ENCODE results near the gene PTPRG. TPM values are rescaled to one million over a fixed set of nuclear protein-coding genes. Genes with fewer than 3 reads are reported as not detected.

Gene PTPRG
- total RNA-seq, 1 experiment from 2014 or later = 69.3 TPM

DNA sequence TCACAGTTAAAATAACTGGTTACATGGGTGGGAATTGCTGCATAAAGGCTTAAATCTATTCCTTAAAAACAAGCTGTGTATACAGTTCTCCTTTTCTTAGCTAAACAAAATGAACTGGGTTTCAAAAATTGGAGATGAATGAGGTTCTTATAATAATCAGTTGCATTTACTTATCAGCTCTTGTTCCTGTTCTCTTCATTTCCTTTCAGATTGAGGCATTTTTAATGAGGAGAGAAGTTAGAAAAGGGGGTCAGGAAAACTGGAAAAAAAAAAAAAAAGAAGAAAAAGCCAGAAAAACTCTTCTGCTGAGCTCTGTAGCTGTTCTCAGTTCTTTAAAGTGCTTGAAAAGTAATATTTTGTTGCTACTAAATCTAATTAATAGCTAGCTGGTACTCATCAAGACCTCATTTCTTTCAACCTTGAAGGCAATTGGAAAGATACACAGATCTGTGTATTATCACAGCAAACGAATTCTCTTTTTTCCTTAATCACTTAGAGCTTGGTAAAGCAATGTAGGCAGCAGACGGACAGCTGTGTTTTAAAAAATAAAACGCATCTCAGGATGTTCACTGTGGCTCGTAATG, 32.2 kb downstream of the PTPRG start:
- Histone ChIP-seq H3K56ac (ENCODE audit: insufficient read length, low read depth, low read length) (no peak overlapping the region), H3K9me3 (ENCODE audit: control insufficient read depth, low read depth, low read length) (no peaks in the 10 kb centered on the region), H2AK5ac (ENCODE audit: insufficient read length, low read length) (no peak overlapping the region), H3T11ph (ENCODE audit: low read length) (no peak overlapping the region), H2BK15ac (ENCODE audit: low read depth, low read length) (no peak overlapping the region), H3K4ac (ENCODE audit: low read depth, low read length) (no peak overlapping the region), H3K14ac (ENCODE audit: insufficient read depth, low read length) (no peak overlapping the region), H3K79me2 (ENCODE audit: insufficient read depth, low read length) (peaks cover 75% of the 10 kb centered on the region), H3K4me1 (ENCODE audit: insufficient read depth, low read length) (peaks cover 29% of the 10 kb centered on the region), H3K27ac (ENCODE audit: insufficient read length, low read depth, low read length) (no peak overlapping the region), H3K79me1 (ENCODE audit: insufficient read depth, low read depth, low read length, poor library complexity, severe bottlenecking) (peaks cover 15% of the 10 kb centered on the region), H2BK20ac (ENCODE audit: low read depth, low read length, poor library complexity, severe bottlenecking) (no peak overlapping the region), H4K20me1 (ENCODE audit: control insufficient read depth, insufficient read depth, insufficient read length) (no peaks in the 10 kb centered on the region), H3K23me2 (ENCODE audit: insufficient read length, low read depth, low read length, poor library complexity, severe bottlenecking) (no peaks in the 10 kb centered on the region), H2AFZ (ENCODE audit: low read length) (no peak overlapping the region), H3K4me2 (ENCODE audit: insufficient read depth, insufficient read length, low read length) (no peak overlapping the region), H2BK12ac (ENCODE audit: insufficient read length, low read depth, low read length) (no peak overlapping the region), H3K18ac (ENCODE audit: insufficient read length, low read depth, low read length) (no peak overlapping the region), H4K8ac (replicated peaks; ENCODE audit: insufficient read length, low read depth, low read length) (no peak overlapping the region), H2BK5ac (ENCODE audit: insufficient read length, low read length) (no peak overlapping the region), H2BK120ac (ENCODE audit: low read depth, low read length, poor library complexity, severe bottlenecking) (no peak overlapping the region), H4K91ac (ENCODE audit: insufficient read length, low read depth, low read length) (no peak overlapping the region), H3K9ac (ENCODE audit: extremely low read depth, insufficient read length, low read length) (no peak overlapping the region), H3K23ac (ENCODE audit: insufficient read length, low read depth, low read length) (no peak overlapping the region), H3K27me3 (ENCODE audit: insufficient read depth, low read length) (no peaks in the 10 kb centered on the region), H4K5ac (ENCODE audit: insufficient read length, low read depth, low read length) (no peak overlapping the region)
- H3K4me3 Mint-ChIP-seq = no peak overlapping the region
- no peak overlapping the region; a peak in 1 of 7 replicates for H3K27ac Mint-ChIP-seq
- no CpG with 5 or more reads among the region's 4 CpGs for WGBS (ENCODE audit: extremely low coverage, insufficient read length, low lambda C conversion rate)
- H3K9me3 Mint-ChIP-seq = no peaks in the 10 kb centered on the region
- H3K36me3 Mint-ChIP-seq (ENCODE audit: insufficient read depth in 1 of 3, low read depth in 3 of 3) = peaks cover 7 to 13% (median 8%) of the 10 kb centered on the region in 3 experiments; a peak in 6 of 7 replicates
- H3K4me1 Mint-ChIP-seq = peaks cover 53 to 67% of the 10 kb centered on the region in 2 experiments
- no peak for DNase-seq
- no peaks in the 10 kb centered on the region for H3K27me3 Mint-ChIP-seq (ENCODE audit: low read depth)
- TF ChIP-seq, protein P1, sequence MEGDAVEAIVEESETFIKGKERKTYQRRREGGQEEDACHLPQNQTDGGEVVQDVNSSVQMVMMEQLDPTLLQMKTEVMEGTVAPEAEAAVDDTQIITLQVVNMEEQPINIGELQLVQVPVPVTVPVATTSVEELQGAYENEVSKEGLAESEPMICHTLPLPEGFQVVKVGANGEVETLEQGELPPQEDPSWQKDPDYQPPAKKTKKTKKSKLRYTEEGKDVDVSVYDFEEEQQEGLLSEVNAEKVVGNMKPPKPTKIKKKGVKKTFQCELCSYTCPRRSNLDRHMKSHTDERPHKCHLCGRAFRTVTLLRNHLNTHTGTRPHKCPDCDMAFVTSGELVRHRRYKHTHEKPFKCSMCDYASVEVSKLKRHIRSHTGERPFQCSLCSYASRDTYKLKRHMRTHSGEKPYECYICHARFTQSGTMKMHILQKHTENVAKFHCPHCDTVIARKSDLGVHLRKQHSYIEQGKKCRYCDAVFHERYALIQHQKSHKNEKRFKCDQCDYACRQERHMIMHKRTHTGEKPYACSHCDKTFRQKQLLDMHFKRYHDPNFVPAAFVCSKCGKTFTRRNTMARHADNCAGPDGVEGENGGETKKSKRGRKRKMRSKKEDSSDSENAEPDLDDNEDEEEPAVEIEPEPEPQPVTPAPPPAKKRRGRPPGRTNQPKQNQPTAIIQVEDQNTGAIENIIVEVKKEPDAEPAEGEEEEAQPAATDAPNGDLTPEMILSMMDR (conservative IDR thresholded peaks at IDR 0.05) = no peak
